CD4-positive, alpha-beta T cell treated with Interferon alpha-2 for 1 hour (primary cell): ENCODE results near the gene TMBIM1.
"Not testable (repeated sequence)": the region's sequence is repeated elsewhere in the genome, so short reads cannot be mapped to it uniquely, and the experiment has no call there.

Source experiments
- DNase-seq, 2 donors: peaks; one replicate each; pipeline ENCODE4 v3.0.0-alpha.2; 2020 to 2022

TMBIM1 gene

DNA sequence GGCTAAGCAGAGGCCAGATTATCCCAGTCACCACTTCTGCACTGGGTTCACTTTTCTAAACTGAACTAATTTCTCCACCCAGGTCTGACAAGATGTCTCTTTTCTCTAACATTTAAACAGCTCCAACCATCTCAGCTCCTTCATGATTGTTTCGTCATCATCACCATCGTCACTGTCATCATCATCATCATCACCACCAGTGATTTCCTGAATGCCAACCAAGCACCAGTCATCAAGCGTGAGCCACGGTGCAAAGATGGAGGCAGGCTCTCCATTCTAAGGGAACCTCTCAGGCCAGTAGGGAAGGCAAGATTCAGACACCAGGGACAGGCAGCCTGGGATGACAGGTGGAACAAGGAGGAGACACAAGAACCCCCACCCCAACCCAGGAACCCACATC lies 25.5 kb upstream of the TMBIM1 start:
- no peak for DNase-seq

DNA sequence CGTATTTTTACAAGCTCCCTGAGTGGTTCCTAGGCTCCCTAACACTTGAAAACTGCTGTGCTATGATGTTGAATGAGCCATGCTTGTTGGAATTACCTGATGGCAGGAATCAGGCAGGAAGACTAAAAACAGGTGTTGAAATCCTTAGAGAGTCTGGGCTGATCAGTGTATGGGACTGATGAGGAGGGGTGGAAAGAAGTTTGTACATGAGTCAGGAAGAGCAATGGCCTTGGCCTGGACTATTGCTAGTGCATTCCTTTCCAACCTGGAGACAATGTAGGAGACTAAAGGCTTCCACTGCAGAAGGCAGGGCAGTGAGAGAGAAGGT lies 25.0 kb upstream of the TMBIM1 start:
- DNase-seq = no peak

DNA sequence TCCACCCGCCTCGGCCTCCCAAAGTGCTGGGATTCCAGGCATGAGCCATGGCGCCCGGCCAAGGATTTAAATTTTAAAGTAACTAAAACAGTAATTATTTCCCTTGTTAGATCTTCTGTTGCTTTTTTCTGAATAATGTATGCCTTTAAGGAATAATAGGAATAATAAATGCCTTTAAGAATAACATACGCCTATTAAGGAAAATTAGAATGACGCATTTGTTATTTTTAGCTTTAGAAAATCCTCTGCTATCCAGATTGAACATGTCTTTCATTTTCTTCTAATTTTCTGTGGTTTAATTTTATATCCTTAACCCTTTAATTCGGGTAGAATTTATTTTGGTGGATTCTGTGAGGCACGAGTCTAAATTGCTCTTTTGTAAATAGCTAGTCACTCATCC lies 23.1 kb upstream of the TMBIM1 start:
- DNase-seq = no peak

DNA sequence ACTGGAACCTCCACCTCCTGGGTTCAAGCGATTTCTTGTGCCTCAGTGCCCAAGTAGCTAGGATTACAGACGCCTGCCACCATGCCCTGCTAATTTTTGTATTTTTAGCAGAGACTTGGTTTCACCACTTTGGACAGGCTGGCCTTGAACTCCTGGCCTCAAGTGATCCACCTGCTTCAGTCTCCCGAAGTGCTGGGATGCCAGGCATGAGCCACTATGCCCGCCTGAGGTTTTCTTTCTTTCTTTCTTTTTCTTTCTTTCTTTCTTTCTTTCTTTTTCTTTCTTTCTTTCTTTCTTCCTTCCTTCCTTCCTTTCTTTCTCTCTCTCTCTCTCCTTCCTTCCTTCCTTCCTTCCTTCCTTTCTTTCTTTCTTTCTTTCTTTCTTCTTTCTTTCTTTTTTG lies 22.5 kb upstream of the TMBIM1 start:
- DNase-seq = not testable (repeated sequence)

DNA sequence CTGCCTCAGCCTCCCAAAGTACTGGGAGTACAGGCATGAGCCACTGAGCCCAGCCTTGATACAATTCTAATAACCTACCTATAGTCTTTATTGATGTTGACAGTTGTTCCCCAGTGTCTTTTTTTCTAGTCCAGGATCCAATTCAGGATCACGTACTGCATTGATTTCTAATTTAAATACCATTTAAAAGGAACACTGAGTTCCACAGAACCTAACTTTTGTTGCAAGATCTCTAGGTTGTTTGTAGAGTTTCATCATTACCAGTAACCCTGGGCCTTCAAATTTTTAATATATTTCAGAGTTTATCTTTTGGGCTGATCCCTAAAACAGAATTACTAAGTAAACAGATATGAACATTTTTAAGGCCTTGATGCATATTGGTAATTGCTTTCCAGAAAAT lies 21.1 kb upstream of the TMBIM1 start:
- no peak for DNase-seq

DNA sequence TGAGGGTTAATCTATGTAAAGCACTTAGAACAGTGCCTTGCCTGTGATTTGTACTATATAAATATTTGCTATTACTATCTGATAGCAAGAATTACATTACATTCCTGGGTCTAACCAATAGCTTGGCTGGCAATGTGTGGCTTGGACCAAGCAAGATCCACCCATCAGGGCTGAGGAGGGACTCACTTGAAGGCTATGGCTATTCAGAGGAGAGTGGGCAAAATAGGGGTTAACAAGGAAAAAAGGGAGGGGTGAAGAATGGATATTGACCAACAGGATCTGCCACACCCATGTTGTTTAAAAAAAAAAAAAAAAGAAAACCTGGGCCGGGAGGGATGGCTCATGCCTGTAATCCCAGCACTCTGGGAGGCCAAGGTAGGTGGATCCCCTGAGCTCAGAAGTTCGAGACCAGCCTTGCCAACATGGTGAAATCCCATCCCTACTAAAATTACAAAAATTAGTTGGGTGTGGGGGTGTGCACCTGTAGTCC lies 20.0 kb upstream of the TMBIM1 start:
- no peak for DNase-seq

DNA sequence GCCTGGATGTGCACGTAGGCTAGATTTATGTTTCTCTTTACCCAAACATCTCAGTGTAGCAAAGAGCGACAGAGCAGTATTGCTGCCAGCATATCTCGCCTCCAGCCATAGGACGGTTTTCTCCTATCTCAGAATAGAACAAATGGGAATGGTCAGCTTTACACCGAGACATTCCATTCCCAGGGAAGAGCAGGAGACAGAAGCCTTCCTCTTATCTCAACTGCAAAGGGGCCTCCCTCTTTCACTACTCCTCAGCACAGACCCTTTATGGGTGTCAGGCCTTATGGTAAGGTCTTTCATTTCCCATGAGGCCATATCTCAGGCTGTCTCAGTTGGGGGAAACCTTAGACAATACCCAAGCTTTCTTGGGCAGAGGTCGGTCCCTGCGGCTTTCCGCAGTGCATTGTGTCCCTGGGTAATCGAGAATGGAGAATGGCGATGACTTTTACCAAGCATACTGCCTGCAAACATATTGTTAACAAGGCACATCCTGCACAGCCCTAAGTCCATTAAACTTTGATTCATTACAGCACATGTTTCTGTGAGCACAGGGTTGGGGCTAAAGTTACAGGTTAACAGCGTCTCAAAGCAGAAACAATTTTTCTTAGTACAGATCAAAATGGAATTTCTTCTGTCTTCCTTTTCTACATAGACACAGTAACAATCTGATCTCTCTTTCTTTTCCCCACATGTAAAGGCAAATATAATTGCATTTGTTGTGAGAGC lies 19.4 kb upstream of the TMBIM1 start:
- DNase-seq = not testable (repeated sequence)

DNA sequence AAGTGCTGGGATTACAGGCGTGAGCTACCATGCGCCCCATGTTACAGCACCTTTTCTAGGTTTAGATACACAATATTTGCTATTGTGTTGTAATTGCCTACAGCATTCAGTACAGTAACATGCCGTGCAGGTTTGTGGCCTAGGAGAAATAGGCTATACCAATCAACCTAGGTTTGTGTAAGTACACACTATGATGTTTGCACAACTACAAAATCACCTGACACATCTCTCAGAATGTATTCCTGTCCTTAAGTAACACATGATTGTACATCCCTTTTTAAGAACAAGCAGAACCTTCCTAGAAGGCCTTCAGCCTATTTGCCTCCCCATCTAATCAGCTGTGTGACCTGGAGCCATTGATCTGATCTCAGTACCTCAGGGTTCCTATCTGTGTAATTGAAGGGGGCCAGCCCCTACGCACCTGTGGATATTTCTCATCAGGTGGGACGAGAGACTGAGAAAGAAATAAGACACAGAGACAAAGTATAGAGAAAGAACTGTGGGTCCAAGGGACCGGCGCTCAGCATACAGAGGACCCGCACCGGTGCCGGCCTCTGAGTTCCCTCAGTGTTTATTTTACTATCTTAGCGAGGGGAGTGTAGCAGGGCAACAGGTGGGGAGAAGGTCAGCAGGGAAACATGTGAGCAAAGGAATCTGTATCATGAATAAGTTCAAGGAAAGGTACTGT lies 18.7 kb upstream of the TMBIM1 start:
- no peak for DNase-seq

DNA sequence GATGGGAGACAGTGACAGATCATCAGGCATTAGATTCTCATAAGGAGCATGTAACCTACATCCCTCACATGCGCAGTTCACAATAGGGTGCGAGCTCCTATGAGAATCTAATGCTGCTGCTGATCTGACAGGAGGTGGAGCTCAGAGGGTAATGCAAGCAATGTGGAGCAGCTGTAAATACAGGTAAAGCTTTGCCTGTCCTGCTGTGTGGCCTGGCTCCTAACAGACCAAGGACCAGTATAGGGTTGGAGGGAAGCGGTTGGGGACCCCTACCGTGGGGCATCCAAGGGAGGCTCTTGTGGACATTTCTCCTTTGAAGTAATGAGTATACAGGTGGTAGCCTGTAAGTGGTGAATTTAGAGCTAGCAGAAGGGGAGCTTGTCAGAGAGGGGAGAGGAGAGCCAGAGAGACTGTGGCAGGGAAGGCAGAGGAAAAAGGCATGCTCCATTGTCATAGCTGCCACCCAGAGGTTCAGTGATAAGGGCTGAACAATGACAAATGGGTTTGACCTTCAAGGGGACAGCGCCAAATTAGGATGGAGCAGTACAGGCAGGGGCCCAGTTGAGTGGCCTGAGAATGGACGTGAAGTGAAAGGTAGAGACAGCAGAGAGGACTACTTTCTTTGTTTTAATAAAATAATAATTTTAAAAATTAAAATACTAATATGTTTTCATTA lies 15.2 kb upstream of the TMBIM1 start:
- no peak for DNase-seq

DNA sequence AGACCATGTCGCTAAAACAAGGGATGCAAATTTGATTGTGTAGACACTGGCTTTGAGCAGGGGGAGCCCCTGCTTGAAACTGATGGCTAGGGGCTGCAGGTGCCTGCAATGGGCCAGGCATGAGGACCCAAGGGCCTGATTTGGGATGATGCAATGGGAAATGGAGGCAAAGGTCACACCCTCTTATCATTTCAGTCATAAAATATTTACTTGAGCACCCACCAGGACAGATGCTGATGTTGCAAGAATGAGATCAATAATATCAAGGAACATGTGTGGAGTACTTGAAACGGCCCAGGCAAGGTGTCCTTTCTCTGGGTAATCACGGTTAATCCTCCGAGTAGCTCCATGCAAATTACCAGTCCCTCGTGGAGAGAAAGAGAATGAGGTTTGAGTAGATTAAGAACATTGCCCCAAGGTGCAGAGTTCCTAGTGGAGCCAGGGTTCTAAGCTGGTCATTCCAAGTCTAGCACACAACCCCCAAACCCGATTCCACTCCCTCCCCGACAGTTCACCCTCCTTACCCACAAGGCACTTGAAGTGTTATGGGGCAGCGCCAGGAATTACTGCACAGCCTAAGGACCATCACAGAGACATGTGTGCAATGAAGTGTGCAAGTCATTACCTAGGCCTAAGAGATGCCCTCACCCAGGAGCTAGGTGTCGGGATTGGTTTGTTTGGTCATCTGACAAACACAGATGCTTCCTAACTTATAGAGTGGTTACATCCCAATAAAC lies 14.0 kb upstream of the TMBIM1 start:
- no peak for DNase-seq

DNA sequence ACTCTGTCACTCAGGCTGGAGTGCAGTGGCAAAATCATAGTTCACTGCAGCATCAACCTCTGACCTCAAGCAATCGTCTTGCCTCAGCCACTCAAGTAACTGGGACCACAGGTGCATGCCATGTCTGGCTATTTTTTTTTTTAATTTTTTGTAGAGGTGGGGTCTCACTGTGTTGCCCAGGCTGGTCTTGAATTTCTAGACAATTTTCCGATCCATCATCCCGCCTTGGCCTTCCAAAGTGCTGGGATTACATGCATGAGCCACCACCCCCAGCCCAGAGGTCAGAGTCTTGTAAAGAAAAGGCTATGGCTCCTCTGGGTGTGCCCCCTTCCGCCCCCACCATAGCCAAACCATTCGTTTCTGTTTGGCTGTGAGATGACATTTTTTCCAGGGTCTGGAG lies 13.1 kb upstream of the TMBIM1 start:
- no peak for DNase-seq

DNA sequence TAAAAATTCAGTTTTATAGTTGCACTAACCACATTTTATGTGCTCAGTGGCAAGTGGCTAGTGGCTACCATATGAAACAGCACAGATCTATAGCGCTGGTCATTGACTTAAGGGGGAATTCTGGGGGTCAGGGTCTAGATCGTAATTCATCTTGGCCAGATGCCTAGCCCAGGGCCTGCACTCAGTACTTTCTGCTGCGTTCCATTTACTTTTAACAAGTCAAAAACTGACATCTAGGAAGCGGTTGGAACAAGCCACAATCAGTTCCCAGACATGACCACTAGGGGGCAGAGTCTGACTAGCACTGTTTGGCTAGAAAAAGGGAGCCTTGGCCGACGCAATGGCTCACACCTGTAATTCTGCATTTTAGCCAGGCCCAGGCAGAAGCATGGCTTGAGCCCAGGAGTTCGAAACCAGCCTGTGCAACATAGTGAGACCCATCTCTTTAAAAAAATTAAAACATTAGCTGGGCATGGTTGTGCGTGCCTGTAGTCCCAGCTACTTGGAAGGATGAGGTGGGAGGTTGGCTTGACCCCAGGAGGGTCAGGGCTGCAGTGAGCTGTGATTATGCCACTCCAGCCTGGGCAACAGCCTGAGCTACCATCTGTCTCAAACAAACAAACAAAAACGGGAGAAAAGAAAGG lies 9.0 kb upstream of the TMBIM1 start:
- peak; percentile 86 to 92 for DNase-seq

DNA sequence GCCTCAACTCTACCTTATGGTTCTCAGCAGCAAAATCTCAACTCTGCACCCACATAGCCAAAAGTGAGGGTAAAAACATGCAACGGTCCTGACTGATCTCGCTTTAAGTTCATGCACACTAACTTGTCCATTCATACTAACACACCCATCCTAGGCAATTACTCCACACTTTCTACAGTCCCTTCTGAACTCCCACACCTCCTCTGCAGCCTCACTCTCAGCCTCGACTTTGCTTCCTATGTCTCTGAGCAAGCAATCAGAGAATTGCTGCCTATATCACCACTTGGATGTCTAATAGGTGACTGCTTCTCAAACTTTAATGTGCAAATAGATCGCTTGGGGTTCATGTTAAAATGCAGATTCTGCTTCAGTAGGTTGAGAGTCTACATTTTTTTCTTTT lies 7.8 kb upstream of the TMBIM1 start:
- DNase-seq = no peak

DNA sequence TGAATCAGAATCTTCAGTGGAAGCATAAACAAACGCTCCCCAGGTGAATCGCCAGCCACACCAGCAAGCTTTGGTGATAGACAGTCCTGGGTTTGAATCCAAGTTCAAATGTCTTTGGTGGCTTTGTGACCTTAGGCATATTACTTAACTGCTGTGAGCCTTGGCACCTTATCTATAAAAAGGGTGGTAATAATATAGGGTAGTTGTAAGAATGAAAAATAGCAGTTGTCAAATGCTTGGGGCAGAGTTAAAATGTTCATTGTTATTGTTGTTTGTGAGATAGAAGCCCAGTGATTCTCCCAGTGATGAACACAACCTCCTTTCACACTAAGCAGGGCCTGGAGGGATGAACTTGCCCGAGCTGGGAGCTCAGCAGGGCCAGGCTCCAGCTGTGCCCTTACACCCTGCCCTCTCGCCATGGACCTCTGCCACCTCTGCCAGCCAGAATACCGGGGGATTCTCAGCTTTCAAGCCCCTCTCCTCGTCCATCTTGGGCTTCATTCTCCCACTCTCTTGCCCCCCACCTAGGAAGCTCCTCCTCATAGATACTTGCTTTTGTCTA lies 6.1 kb upstream of the TMBIM1 start:
- no peak for DNase-seq

DNA sequence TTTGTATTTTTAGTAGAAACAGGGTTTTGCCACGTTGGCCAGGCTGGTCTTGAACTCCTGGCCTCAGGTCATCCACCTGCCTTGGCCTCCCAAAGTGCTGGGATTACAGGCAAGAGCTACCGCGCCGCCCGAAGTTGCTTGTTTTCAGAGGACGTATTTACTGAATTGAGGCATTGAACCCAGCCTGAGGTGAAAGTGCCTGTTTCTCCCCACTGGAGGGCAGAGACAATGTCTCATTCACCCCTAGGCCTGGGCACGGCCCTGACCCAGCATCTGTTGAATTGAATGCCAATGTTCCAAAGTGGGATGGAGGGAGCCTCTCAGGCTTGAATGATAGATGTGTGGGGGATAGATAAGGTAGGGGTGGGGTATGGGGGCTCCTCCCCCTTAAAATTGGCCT lies 4.5 kb upstream of the TMBIM1 start:
- no peak for DNase-seq

DNA sequence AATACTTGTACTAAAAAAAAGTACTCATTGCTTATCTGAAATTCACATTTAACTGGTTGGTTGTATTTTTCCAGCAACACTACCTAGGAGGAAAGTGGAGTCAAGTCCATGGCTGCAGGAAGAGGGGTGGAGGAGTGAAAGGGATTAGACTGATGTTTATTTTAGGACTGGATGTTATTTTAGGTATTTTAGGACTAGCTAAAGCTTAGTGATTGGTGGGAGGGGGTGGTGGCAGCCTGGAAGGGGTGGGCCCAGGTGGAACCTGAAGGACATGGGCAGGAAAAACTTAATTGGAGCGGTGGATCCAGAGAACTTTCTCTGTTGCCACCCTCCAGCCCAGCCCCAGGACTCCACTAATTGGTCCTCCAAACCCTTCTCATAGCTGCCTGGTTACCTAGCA lies 3.9 kb upstream of the TMBIM1 start:
- no peak for DNase-seq

DNA sequence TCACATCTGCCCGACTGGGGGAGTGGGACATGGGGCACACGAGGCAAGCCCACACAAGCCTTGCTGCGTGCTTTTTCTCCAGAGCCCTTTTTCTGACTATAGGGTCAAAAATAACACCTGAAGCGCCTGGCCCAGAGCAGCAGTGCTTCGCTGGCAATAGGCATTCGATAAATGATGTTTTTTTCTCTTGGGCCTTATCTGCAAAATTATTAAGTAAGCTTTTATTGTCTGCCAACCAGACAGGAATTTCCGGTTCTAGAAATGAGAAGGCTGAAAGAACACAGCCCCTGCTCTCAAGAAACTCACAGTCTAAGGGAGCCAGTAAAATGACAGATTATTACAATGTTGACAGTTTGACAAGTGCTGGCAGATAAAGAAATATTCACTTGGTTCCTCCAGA lies 2.7 kb upstream of the TMBIM1 start:
- DNase-seq = no peak

DNA sequence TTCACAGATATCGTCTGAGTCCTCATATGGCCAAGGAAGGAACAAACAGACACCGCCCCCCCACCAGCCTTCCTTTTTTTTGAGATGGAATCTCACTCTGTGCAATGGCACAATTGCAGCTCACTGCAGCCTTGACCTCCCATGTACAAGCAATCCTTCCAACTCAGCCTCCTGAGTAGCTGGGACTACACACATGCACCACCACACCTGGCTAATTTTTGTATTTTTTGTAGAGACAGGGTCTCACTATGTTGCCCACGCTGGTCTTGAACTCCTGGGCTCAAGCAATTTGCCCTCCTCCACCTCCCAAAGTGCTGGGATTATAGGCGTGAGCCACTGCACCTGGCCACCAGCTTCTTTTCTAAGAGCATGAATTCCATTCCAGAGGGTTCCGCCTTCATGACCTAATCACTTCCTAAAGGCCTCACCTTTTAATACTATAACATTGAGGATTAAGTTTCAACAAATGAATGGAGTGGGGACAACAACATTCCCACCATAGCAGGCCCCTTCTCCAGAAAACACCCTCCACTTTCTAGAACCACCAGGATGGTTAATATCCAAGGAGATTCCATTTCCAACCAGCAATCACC lies 2.2 kb upstream of the TMBIM1 start:
- no peak for DNase-seq

DNA sequence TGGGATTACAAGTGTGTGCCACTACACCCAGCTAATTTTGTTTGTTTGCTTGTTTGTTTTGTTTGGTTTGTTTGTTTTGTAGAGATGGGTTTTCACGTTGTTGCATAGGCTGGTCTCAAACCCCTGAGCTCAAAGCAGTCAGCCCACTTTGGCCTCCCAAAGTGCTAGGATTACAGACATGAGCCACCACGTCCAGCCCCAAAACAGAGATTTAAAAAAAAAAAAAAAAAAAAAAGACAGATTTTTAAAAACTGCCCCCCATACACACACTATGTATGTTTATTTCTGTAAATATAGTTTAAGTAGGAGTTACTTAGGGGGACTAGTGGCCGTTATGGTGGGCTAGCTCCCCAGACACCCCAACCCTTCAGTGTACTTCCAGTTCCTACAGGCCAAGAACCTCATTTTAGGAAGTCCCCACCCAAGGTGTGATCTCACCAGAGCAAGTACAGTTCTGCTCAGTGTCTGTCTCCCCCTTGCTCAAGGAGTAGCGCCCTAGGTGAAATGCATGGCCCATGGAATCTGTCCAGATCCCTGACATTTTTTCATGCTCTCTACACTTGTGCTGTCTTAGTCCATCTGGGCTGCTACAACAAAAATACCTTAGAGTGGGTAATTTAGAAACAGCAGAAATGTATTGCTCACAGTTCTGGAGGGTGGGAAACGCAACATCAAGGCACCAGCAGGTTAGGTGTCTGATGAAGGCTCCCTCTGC lies 1.6 kb upstream of the TMBIM1 start:
- DNase-seq = peak in 1 of 2 donors; percentile 21

DNA sequence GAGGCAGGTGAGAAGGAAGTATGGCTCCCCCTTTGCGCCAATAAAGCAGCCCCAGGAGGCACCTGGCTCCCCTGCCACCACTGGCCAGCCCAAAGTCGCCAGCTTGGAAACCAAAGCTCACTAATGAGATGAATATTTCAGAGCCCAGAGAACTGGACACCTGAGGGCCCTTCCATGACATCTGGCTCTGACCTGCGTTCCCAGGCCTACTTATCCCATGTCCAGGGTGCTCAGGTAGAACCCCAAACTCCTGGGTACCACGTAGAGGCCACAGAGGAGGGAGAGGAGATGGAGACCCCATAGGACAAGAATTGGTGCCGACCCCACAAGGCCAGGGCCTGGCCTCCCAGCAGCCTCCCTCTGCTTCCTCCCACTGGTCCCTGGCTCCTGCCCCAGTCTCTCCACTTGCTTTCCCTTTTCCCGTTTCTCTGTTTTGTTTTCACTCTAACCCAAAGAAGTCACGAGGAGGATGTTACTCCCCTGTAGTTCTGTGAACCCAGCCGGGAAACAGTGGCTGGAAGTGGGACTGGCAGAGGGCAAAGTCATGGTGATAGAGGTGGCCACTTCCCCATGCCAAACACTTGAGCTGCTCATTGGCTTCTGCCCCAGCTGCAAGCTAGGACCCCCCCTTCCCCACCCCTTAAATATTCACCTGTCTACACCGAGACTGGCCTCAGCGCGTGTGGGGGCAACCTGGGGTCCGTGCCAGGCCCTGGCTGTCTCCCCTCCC lies 820 bp downstream of the TMBIM1 start:
- peak; percentile 25 to 45 for DNase-seq
